ENCODE data around the gene TMEM239. TPM values are rescaled to one million over a fixed set of nuclear protein-coding genes. Genes with fewer than 3 reads are reported as not detected.
"Not testable (repeated sequence)": the region's sequence is repeated elsewhere in the genome, so short reads cannot be mapped to it uniquely, and the experiment has no call there.

The TMEM239 gene
- total and polyA plus RNA-seq, 2 of the 8 experiments (the other 6 are each of a cell fraction or from before 2014, with no cell fraction given): not detected

DNA sequence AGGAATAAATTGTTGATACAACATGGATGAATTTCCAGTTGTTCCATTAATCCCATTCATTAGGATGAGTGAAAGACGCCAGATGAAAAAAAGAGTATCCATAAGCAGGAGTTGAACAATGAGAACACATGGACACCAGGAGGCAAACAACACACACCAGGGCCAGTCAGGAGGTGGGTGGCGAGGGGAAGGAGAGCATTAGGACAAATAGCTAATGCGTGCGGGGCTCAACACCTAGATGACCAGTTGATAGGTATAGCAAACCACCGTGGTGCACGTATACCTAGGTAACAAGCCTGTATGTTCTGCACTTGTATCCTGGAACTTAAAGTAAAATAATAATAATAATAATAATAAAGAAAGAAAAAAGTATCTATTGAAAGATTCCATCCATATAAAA lies 13.2 kb downstream of the TMEM239 start (continued):
- TF ChIP-seq EP300 (IDR thresholded peaks at IDR 0.05; ENCODE audit: borderline replicate concordance in 1 of 2, low read depth in 2 of 2, low read length in 2 of 2) (no peak), CTBP2 (IDR thresholded peaks at IDR 0.05; ENCODE audit: borderline replicate concordance, insufficient read depth, insufficient read length, low read length) (no peak), SIN3A (conservative IDR thresholded peaks at IDR 0.05 in 1 of 2, IDR thresholded peaks at IDR 0.05 in 1 of 2; ENCODE audit: low read depth in 1 of 2, low read length in 2 of 2) (no peak), SRF (IDR thresholded peaks at IDR 0.05; ENCODE audit: low read depth, low read length) (no peak)

DNA sequence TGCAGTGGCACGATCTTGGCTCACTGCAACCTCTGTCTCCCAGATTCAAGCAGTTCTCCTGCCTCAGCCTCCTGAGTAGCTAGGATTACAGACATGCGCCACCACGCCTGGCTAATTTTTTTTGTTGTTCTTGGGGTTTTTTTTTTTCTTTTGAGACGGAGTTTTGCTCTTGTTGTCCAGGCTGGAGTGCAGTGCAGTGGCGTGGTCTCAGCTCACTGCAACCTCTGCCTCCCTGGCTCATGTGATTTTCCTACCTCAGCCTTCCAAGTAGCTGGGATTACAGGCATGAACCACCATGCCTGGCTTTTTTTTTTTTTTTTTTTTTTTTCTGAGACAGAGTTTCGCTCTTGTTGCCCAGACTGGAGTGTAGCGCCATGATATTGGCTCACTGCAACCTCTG lies 15.0 kb downstream of the TMEM239 start:
- POLR2A ChIA-PET (ENCODE audit: partially characterized antibody); H3K14ac ChIP-seq (ENCODE audit: insufficient read length); H3K9ac ChIP-seq (replicated peaks in 1 of 4; ENCODE audit: extremely low read depth in 1 of 4, low read depth in 3 of 4, low read length in 3 of 4); H3K36me3 ChIP-seq (ENCODE audit: control insufficient read depth in 2 of 4, insufficient read depth in 4 of 4, low read length in 3 of 4); H3K23ac ChIP-seq (ENCODE audit: insufficient read length); H2BK12ac ChIP-seq (ENCODE audit: low read depth, low read length); H2BK20ac ChIP-seq (ENCODE audit: low read length); CTCF ChIA-PET (ENCODE audit: partially characterized antibody); H3K4me1 ChIP-seq (replicated peaks in 1 of 4; ENCODE audit: control insufficient read depth in 3 of 4, insufficient read depth in 4 of 4, low read length in 3 of 4); H4K91ac ChIP-seq (replicated peaks; ENCODE audit: insufficient read length, low read length); FAIRE-seq; H4K8ac ChIP-seq (ENCODE audit: extremely low read depth, insufficient read depth, low read length); H3K23me2 ChIP-seq (ENCODE audit: low read depth, low read length); H4K5ac ChIP-seq (ENCODE audit: insufficient read length, low read depth, low read length); H3K4me2 ChIP-seq (ENCODE audit: insufficient read depth in 1 of 2, low read depth in 2 of 2, low read length in 2 of 2); H3K27ac ChIP-seq (ENCODE audit: low read depth, low read length); DNase-seq (ENCODE audit: low read depth in 1 of 2, low spot score in 2 of 2); H3K56ac ChIP-seq (replicated peaks; ENCODE audit: insufficient read length, low read depth, low read length); H3K18ac ChIP-seq (ENCODE audit: extremely low read depth, low read length); H3K27me3 ChIP-seq (replicated peaks in 1 of 4; ENCODE audit: control insufficient read depth in 3 of 4, extremely low read depth in 1 of 4, insufficient read depth in 3 of 4, low read length in 3 of 4); H2BK5ac ChIP-seq (ENCODE audit: low read depth, low read length); H3K9me3 ChIP-seq (ENCODE audit: insufficient read depth in 2 of 2, low read depth in 1 of 2, low read length in 1 of 2); H2BK15ac ChIP-seq (ENCODE audit: low read length); H2BK120ac ChIP-seq (replicated peaks; ENCODE audit: low read depth, low read length); H2AK5ac ChIP-seq (ENCODE audit: low read depth, low read length); H3K79me1 ChIP-seq (ENCODE audit: low read depth, low read length); H2AFZ ChIP-seq (ENCODE audit: low read length); H3K4me3 ChIP-seq (ENCODE audit: extremely low read depth in 1 of 4, insufficient read depth in 2 of 4, low read depth in 3 of 4, low read length in 4 of 4); H4K20me1 ChIP-seq (replicated peaks in 1 of 2; ENCODE audit: control insufficient read depth in 1 of 2, insufficient read depth in 2 of 2, low read length in 2 of 2); H3K4ac ChIP-seq (replicated peaks; ENCODE audit: insufficient read length, low read depth, low read length); H3K79me2 ChIP-seq (ENCODE audit: control insufficient read depth in 1 of 2, insufficient read depth in 2 of 2, low read length in 2 of 2): not testable (repeated sequence)
- 82% methylated on average over 2 of the region's 7 CpGs; no CpG with 5 or more reads in 1 of the 2 experiments for WGBS, 2 experiments (ENCODE audit: extremely low coverage in 1 of 2, insufficient coverage in 1 of 2, insufficient read length in 1 of 2, insufficient replicate concordance in 2 of 2, low coverage in 1 of 2, low lambda C conversion rate in 2 of 2, missing lambda C conversion rate in 1 of 2)

Measured in H1 (cell line).